NCI-H2107 treated with DMSO at 0.1 percent for 48 hours (cell line): ENCODE measurements around the gene SLC22A31.
"Not testable (repeated sequence)": the region's sequence is repeated elsewhere in the genome, so short reads cannot be mapped to it uniquely, and the experiment has no call there.

Experiments
- DNase-seq: peaks from one replicate; lab custom pipeline; 2025; ENCODE audit not compliant: unreplicated experiment; lab: John Stamatoyannopoulos, UW

The SLC22A31 gene

DNA sequence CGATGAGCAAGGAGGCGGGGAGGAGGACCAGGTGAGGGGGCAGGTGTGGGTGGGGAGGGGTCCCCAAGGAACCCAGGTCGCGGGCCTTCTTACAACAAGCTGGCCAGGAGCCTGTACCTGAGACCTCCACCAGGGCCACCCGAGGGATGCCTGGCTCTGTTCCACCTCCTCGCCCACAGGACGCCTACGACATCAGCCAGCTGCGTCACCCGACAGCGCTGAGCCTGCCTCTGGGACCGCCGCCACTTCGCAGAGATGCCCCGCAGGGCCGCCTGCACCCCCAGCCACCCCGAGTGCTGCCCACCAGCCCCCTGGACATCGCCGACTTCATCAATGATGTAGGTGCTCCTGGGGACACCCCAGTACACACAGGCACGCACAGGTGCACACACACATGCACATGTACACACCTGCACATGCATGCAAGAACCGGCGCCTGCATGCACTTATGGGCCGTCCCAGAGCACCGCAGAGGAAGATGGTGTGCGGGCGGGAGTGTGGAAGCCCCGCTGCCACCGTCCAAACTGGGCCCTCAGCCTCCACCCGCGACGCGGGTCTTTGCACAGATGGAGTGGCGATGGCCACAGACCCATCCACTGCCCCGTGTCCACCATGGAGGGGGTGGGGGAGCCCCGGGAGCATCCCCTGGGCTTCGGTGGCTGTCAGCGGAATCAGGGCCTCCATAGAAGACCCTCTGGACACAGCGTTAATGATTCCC is 6.6 kb downstream of the SLC22A31 start:
- no peak for DNase-seq

DNA sequence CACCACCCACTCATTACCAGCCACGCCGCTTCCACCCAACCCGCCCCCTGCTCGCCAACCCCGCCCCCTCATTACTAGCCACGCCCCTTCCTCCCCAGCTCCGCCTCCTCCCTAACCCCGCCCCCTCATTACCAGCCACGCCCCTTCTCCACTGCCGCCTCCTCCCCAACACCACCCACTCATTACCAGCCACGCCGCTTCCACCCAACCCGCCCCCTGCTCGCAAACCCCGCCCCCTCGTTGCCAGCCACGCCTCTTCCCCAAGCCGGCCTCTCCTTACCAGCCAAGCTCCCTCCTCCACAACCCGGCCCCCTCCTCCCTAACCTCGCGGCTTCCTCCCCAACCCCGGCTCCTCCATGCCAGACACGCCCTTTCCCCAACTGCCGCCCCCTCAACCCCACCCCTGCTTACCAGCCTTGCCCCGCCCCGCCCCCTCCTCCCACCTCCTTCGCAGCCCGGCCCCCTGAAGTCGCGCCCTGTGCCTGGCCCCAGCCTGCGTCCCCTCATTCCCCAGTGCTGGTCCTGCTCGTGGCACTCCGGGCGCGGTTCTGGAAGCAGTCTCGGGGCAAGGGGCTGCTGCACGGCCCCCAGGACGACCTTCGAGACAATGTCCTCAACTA is 7.3 kb downstream of the SLC22A31 start:
- no peak for DNase-seq

DNA sequence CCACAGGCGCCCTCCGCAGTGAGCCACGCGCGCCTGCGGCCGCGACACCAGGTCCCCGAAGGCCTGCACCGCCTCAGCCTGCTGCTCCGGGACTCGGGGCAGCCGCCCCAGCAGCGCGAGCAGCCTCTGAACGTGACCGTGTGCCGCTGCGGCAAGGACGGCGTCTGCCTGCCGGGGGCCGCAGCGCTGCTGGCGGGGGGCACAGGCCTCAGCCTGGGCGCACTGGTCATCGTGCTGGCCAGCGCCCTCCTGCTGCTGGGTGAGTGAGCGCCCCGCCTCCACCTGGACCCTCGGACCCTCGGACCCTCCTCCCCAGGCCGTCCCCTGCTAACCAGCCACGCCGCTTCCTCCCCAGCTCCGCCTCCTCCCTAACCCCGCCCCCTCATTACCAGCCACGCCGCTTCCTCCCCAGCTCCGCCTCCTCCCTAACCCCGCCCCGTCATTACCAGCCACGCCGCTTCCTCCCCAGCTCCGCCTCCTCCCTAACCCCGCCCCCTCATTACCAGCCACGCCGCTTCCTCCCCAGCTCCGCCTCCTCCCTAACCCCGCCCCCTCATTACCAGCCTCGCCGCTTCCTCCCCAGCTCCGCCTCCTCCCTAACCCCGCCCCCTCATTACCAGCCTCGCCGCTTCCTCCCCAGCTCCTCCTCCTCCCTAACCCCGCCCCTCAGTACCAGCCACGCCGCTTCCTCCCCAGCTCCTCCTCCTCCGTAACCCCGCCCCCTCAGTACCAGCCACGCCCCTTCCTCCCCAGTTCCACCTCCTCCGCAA is 8.0 kb downstream of the SLC22A31 start:
- not testable (repeated sequence) for DNase-seq

DNA sequence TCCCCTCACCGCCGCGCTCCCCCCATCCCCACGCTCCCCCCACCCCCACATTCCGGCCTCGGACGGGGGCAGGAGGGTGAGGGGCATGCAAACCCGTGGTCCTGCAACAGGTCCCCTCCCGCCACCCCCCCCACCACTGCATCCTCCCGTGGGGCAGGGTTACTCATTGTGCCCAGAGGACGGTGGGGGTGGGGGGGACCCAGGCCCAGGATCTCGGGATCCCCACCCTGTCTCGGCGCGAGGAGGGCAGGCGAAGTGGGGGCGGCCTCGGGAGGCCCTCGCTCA is 8.5 kb downstream of the SLC22A31 start:
- DNase-seq = no peak

DNA sequence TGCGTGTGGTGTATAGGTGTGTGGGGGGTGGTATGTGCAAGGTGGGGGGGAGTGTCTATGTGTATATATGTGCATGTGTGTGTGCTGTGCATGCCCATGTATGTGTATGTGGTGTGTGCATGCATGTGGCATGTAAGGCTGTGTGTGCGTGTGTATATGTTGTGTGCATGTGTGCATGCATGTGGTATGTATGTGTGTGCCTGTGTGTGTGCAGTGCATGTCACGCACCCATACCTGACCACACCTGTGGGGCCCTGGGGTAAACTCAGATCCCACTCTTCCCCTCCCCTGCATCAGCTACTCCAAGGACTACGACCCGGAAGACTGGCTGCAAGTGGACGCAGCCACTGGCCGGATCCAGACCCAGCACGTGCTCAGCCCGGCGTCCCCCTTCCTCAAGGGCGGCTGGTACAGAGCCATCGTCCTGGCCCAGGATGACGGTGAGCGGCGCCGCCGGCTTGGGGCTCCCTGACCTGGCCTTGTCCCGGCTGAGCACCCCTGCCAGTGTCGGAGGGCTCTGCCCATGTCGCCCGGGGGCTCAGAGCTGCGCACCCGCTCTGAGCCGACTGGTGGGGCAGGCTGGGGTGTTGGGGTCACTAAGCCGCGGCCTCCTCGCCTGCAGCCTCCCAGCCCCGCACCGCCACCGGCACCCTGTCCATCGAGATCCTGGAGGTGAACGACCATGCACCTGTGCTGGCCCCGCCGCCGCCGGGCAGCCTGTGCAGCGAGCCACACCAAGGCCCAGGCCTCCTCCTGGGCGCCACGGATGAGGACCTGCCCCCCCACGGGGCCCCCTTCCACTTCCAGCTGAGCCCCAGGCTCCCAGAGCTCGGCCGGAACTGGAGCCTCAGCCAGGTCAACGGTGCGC is 9.1 kb downstream of the SLC22A31 start:
- no peak for DNase-seq

- DNase-seq = no peak
These were observed 10.0 kb downstream of the SLC22A31 start for GRCh38 chr16:89190150-89190958.

- DNase-seq = no peak
These were observed 10.8 kb downstream of the SLC22A31 start for GRCh38 chr16:89189358-89190025.

DNA sequence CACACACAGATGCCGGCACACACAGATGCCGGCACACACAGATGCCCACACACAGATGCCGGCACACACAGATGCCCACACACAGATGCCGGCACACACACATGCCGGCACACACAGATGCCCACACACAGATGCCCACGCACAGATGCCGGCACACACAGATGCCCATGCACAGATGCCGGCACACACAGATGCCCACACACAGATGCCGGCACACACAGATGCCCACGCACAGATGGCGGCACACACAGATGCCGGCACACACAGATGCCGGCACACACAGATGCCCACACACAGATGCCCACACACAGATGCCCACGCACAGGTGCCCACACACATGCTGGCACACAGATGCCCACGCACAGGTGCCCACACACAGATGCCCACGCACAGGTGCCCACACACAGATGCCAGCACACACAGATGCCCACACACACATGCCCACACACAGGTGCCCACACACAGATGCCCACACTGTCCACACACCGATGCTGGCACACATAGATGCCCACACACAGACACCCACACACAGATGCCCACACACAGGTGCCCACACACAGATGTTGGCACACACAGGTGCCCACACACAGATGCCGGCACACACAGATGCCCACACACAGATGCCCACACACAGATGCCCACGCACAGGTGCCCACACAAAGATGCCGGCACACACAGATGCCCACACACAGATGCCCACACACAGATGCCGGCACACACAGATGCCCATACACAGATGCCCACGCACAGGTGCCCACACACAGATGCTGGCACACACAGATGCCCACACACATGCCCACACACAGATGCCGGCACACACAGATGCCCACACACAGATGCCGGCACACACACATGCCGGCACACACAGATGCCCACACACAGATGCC is 11.6 kb downstream of the SLC22A31 start:
- not testable (repeated sequence) for DNase-seq

DNA sequence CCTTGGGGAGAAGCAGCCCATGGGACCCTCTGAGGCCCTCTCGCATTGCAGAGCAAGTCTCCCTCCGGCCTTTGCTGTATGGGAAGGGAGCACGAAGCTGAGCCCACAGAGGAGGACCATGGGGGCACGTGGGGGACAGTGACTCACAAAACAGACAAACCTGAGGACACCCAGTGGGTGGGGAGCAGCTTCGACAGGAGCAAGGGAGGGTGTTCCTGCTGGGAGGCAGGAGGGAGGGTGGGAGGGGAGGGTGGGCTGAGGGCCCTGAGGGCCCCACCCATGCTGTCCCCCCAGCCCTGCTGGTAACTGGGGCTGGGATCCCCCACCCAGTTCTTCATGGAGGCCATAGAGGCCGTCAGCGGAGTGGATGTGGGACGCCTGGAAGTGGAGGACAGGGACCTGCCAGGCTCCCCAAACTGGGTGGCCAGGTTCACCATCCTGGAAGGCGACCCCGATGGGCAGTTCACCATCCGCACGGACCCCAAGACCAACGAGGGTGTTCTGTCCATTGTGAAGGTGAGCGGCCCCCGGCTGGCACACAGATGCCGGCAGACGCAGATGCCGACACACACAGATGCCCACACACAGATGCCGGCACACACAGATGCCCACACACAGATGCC is 12.5 kb downstream of the SLC22A31 start:
- DNase-seq = no peak

DNA sequence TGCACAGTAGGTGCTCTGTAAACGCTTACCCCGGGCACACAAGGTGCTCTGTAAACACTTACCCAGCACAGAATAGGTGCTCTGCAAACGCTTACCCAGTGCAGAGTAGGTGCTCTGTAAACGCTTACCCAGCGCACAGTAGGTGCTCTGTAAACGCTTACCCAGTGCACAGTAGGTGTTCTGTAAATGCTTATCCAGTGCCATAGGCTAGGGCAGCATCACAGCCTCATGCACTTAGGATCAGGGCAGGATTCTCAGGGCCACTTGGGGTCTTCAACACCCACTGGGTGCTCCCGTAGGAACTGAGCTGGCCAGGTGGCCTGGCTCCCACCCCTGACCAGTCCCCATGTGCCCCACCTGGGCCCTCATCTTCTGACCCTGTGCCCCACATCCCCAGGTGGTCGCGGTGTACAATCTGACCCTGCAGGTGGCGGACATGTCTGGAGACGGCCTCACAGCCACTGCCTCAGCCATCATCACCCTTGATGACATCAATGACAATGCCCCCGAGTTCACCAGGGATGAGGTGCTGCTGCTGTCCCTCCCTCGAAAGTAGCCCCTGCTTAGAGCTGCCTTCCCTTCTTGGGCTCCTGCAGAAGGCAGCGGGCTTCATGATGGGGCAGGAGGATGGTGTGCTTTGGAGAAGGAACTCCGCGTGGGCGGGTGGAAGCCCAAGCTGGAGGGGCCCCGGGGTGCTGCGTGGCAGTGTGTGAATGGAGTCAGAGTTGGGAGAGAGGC is 13.1 kb downstream of the SLC22A31 start:
- DNase-seq = no peak

DNA sequence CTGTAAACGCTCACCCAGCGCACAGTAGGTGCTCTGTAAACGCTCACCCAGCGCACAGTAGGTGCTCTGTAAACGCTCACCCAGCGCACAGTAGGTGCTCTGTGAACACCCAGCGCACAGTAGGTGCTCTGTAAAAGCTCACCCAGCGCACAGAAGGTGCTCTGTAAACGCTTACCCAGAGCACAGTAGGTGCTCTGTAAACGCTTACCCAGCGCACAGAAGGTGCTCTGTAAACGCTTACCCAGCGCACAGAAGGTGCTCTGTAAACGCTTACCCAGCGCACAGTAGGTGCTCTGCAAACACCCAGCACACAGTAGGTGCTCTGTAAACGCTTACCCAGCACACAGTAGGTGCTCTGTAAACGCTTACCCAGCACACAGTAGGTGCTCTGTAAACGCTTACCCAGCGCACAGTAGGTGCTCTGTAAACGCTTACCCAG is 13.7 kb downstream of the SLC22A31 start:
- DNase-seq = not testable (repeated sequence)

DNA sequence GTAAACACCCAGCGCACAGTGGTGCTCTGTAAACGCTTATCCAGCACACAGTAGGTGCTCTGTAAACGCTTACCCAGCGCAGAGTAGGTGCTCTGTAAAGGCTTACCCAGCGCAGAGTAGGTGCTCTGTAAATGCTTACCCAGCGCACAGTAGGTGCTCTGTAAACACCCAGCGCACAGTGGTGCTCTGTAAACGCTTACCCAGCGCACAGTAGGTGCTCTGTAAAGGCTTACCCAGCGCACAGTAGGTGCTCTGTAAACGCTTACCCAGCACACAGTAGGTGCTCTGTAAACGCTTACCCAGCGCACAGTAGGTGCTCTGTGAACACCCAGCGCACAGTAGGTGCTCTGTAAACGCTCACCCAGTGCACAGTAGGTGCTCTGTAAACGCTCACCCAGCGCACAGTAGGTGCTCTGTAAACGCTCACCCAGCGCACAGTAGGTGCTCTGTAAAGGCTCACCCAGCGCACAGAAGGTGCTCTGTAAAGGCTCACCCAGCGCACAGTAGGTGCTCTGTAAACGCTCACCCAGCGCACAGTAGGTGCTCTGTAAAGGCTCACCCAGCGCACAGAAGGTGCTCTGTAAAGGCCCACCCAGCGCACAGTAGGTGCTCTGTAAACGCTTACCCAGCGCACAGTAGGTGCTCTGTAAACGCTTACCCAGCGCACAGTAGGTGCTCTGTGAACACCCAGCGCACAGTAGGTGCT is 14.3 kb downstream of the SLC22A31 start:
- not testable (repeated sequence) for DNase-seq

DNA sequence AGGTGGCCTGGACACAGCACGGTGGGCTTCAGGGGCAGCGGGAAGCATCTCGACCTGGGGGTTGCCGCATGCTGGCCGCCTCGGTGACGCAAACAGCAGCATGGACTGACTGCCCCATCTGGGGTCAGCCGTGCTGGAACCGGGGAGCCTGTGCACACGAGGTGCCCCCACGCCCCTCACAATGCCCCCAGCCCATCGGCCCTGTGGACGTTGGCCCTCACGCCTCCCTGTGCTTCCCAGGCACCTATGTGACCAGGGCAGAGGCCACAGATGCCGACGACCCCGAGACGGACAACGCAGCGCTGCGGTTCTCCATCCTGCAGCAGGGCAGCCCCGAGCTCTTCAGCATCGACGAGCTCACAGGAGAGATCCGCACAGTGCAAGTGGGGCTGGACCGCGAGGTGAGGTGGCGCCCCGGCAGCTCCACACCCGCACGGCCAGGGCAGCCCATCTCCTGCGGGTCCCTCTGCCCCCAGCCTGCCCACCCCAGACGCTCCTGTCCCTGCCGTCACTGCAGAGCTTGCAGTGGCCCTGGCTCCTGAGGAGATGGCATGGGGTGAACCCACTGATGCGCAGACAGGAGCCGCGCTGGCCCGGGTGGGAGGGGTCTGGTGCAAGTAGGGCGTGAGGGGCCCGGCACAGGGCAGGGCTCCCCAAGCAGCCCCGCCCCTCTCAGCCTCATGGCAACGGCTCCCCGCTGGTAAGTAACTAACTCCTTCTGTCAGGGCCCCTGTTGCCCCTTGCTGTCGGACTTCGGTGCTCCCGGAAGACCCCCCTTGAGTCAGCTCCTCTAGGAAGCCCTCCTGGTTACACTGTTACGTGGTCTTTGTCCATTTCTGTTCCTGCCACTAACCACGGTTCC is 15.2 kb downstream of the SLC22A31 start:
- DNase-seq = no peak

GRCh38 chr16:89184677-89184932 is 15.7 kb downstream of the SLC22A31 start:
- no peak for DNase-seq

GRCh38 chr16:89183975-89184676 is 16.2 kb downstream of the SLC22A31 start:
- DNase-seq = no peak

DNA sequence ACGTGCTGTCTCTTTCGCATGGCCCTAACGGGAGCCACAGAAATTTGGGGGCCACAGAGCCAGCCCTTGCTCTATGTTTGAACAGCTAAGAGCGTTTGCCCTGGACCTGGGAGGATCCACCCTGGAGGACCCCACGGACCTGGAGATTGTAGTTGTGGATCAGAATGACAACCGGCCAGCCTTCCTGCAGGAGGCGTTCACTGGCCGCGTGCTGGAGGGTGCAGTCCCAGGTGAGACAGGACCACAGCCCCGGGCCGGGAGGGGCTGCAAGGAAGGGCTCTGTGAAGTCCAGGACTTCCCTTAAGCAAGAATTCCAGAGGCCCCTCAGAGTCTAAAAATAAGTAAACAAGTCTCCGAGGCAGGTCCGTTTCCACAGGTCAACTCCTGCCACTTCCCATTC is 16.9 kb downstream of the SLC22A31 start:
- DNase-seq = no peak
